C1 segment of cervical spinal cord (tissue), 14 donors: ENCODE measurements around the gene COX6B1.
"Not testable (repeated sequence)": the region's sequence is repeated elsewhere in the genome, so short reads cannot be mapped to it uniquely, and the experiment has no call there.

Experiments
- DNase-seq, 14 donors: peaks; one replicate each; lab custom pipeline; 2025; lab: John Stamatoyannopoulos, UW

Gene COX6B1

DNA sequence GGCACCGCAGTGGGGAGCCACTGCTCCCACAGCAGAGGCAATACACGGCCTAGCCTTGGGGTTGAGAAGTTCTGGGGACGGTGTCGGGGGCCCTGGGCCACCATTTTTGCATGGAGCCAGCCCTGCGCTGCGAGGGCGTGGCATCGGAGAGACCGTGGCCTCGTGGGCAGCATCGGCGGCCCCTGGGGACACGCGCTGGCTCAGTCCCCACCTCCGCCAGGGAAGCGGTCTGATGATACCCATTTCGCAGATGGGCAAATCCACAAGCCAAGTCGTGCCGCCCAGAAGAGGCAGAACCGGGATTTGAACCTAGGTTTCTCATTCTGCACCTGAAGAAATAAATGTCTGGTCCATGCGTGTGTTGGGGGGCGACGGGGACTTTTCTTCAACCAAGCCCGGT is 17.0 kb downstream of the COX6B1 start:
- DNase-seq = no peak

- DNase-seq = no peak
Observed at GRCh38 chr19:35665604-35666003, 17.5 kb downstream of the COX6B1 start.

GRCh38 chr19:35666251-35666913 is 18.3 kb downstream of the COX6B1 start, which contains the start of gene UPK1A:
Gene UPK1A, plus strand, starts transcription at chr19:35666517. Its CDS starts 296 bp downstream, at chr19:35666813.
- no peak for DNase-seq

- no peak for DNase-seq
Observed at GRCh38 chr19:35669566-35669965, 21.4 kb downstream of the COX6B1 start.

DNA sequence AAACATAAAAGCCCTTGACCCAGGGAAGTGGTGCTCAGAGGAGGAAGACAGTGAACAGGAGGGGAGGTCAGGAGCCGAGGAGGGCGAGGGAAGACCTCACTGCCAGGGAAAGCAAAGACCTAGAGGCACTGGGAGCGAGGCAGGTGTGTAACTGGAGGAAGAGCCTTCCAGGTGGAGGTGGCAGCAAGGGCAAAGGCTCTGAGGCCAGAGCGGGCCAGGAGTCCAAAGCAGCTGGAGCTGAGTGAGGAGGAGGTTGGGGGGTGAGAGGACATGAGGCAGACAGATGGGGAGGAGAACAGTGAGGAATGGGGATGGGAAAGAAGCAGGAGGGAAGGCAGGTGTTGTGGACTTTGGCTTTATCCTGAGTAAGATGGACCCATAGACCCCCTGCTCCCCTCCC is 21.9 kb downstream of the COX6B1 start:
- DNase-seq = no peak

GRCh38 chr19:35670686-35671085 is 22.6 kb downstream of the COX6B1 start:
- no peak for DNase-seq

- DNase-seq = no peak
Observed at GRCh38 chr19:35671818-35672217, 23.7 kb downstream of the COX6B1 start.

GRCh38 chr19:35673121-35673804 is 25.1 kb downstream of the COX6B1 start:
- DNase-seq = no peak

- no peak for DNase-seq
Observed at GRCh38 chr19:35675589-35676140, 27.5 kb downstream of the COX6B1 start.

DNA sequence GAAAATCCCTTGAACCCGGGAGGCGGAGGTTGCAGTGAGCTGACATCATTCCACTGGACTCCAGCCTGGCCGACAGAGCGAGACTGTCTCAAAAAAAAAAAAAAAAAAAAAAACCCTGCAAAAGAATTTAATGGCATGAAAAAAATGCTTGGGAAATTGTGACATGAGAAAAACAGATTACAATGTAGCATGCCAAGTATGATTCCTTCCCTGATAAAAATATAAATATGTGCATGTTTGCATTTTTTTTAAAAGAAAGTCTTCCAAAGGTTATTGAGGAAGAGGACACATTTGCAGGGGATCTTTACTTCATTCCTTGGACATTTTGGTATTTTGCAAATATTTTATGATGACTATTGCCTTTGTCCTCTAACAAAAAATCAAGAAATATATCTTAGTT is 41.7 kb downstream of the COX6B1 start:
- DNase-seq = no peak

- not testable (repeated sequence) for DNase-seq
Observed at GRCh38 chr19:35691106-35691505, 43.0 kb downstream of the COX6B1 start.

DNA sequence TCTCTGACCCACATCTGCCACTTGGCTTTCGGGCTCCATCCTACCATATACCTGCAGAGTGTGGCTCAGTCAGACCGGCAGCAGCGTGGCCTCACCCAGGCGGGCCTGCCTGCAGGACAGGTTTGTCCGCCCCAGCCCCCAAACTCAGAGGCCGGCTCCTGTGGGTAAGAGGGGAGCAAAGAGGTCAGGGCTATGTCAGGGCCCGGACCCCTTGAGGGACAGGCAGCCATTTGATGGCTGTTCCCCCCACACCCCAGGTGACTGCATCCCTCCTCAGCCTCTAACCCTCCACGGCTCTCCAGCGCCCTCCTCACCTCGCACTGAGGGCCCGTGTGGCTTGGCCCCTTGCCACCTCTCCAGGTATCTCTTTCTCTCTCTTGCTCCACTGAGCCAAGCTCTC is 43.9 kb downstream of the COX6B1 start:
- no peak for DNase-seq

GRCh38 chr19:35693422-35693821 is 45.3 kb downstream of the COX6B1 start:
- no peak for DNase-seq

DNA sequence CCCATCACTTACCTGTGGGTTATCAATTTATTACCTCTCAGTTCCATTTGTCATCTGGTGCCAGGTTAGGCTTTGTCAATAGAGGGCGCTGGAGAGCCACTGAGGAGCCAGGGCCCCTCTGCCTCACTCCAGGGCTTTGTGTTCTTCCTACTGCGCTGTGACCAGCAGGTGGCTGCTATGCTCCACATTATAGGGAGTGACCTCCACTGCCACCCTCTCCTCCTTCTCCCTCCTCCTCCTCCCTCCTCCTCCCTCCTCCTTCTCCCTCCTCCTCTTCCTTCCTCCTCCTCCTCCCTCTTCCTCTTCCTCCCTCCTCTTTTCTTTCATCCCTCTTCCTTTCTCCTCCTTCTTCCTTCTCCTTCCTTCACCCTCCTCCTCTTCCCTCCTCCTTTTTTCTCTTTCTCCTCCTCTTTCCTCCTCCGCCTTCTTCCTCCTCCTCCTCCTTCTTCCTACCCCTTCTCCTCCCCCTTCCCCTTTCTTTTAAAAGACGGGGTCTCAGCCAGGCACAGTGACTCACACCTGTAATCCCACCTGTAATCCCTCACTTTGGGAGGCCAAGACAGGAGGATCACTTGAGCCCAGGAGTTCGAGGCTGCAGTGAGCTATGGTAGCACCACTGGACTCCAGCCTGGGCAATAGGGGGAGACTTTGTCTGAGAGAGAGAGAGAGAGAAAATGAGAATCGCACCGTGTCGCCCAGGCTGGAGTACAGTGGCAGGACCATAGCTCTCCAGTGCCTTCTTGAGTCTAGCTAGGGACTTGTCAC is 45.9 kb downstream of the COX6B1 start:
- DNase-seq = peak in 13 of 14 donors; percentile 8 to 83 (median 61)

DNA sequence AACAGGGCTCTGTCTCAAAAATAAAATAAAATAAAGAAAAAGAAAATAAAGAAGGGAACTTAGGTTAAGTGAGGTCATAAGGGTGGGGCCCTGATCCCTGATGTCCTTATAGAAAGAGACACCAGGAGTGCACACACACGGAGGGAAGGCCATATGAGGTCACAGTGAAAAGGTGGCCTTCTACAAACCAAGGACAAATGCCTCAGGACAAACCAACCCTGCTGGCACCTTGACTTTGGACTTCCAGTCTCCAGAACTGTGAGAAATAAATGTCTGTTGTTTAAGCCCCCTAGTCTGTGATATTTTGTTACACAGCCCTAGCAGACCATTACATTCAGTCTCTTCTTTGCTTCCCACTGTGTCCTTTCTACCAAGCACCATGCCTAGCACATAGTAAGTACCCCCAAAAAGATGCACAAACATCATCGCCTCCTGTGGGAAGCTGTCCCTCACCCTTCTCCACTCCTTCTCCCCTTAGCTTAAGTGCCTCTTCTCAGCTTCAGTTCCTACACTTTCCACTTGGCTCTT is 47.8 kb downstream of the COX6B1 start:
- no peak for DNase-seq

DNA sequence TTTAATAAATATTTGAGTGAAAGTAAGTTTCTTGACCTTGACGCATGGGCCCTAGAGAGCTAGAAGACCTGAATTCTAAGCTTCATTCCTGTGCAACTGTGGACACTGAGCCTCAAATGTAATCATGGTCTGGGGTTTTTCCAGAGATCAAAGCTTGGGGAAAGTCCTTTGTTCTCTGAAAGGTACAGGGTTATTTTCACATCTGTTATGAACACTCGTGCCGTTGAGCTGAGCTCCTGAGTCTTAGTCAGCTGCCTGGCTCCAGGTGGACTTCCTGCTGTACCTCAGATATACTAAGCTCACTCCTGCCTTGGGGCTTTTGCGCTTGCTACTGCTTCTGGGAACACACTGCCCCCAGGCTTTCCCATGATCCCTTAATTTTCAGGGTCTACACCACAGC is 48.7 kb downstream of the COX6B1 start:
- DNase-seq = no peak

DNA sequence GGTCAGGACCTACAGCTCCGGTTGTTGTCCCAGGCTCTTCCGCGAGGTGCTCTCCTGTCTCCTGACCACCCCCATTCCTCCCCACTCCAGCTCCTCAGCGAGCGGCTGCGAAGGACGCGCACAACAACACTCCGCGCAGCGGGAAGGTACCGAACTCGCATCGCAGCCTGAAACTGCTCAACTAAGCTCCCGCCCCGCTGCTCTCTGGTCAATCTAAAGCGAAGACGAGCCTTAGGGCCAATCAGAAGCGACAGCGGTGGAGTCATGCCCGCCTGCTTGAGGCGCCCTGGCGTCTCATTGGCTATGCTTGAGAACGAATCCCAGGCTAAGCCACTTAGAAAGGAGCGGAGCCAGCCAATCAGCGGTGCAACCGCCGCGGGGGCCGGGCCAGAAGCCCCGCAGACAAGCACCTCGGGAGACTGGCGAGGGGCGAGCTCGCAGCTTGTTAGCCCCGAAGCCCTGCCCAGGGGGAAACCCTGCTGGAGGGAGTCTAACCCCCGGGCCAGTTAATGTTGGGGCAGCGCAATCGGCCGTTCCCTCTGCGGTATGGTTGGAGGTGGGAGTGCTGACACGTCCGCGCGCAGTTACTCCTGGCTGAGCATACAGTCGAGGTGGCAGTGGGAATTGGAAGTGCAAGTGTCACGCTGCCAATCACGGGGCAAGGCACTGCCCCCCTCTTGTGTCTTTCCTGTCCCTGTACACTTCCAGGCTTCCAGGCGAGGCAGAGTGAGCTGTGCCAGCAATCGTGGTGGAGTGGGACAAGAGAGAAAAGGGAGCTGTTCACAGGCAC is 54.3 kb downstream of the COX6B1 start:
- peak; percentile 64 to 99 (median 92) for DNase-seq

DNA sequence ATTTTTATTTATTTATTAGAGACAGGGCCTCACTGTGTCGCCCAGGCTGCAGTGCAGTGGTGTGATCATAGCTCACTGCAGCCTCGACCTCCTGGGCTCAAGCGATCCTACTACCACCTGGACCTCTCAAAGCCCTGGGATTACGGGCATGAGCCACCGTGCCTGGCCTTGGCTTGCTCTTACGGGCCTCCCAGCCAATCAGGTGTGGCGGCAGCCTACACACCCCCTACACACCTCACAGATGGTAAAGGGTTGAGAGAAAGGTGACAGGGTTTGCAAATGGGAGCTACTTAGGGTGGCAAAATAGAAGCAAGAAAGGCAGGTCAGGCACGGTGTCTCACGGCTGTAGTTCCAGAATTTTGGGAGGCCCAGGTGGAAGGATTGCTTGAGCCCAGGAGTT is 55.2 kb downstream of the COX6B1 start:
- DNase-seq = no peak

DNA sequence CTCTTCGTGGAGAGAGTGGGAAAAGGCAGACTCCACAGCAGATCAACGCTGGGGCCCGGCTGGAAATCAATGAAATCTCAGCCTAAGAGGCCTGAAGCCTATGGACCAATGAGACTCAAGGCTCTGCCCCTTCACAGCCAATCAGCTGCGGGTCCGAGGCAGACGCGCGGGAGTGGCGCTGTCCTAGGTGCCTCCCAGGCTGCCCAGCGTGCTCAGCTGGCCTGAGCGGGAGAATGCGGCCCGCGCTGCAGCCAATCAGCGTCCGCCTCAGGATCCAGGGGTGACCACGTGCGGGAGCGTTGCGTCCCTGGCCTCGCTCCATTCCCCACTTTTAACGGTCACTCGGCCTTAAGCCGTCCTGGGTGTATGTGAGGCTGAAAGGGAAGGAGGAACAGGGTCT is 56.1 kb downstream of the COX6B1 start, which contains the start of gene ZBTB32:
Gene ZBTB32 (plus strand): TSS at position 341 of the 400 bp plus-strand sequence. CDS start 10,069 bp downstream, outside the sequence.
- DNase-seq = peak in 1 of 14 donors; percentile 14
